OCI-LY7 (cell line): ENCODE results near the gene MZB1. TPM values are rescaled to one million over a fixed set of nuclear protein-coding genes. Genes with fewer than 3 reads are reported as not detected.

Source experiments
- BruUV-seq: library from RNA; stranded (reverse); fragments of 400-500 nt; replicated peaks from 2 replicates; lab custom pipeline; 2021; lab: Mats Ljungman, UMichigan
- CTCF ChIA-PET: fragments of 300-600 bp; sonication (Branson Sonifier 250); formaldehyde crosslinking; loops from one replicate; lab custom pipeline; 2022; ENCODE audit warnings: antibody characterized with exemption; ENCODE audit not compliant: unreplicated experiment; lab: Charles Lee
- POLR2A ChIA-PET: fragments of 300-600 bp; sonication (Branson Sonifier 250); formaldehyde crosslinking; loops from one replicate; lab custom pipeline; 2022; ENCODE audit warnings: antibody characterized with exemption; lab: Charles Lee
- DNase-seq: peaks from one replicate; pipeline ENCODE4 v3.0.0-alpha.2; 2015; ENCODE audit warnings: low spot score
- H2AFZ ChIP-seq: fragments of 200-600 bp; sonication (generic), shearing (Covaris generic); 2 replicates; pipeline ENCODE4 v1.6.1; 2014; ENCODE audit warnings: mild to moderate bottlenecking, antibody characterized with exemption, low read length, moderate library complexity
- H3K27ac ChIP-seq: fragments of 200-600 bp; sonication (generic); 2 replicates; pipeline ENCODE4 v1.5.1; 2014; ENCODE audit warnings: mixed run types, low read depth, mild to moderate bottlenecking, moderate library complexity, low read length, inconsistent platforms; ENCODE audit not compliant: poor library complexity, severe bottlenecking
- H3K36me3 ChIP-seq: fragments of 200-600 bp; sonication (generic); 2 replicates; pipeline ENCODE4 v1.6.1; 2014; ENCODE audit warnings: mild to moderate bottlenecking, antibody characterized with exemption, low read length, moderate library complexity, mixed read lengths; ENCODE audit not compliant: insufficient read depth
- H3K4me1 ChIP-seq: fragments of 200-600 bp; sonication (generic); 2 replicates; pipeline ENCODE4 v1.5.1; 2014; ENCODE audit warnings: mild to moderate bottlenecking, low read length; ENCODE audit not compliant: insufficient read depth, poor library complexity, severe bottlenecking
- H3K4me2 ChIP-seq: fragments of 200-600 bp; sonication (generic); 2 replicates; pipeline ENCODE4 v1.6.1; 2014; ENCODE audit warnings: mild to moderate bottlenecking, low read length
- H3K4me3 ChIP-seq: fragments of 200-600 bp; sonication (generic); 2 replicates; pipeline ENCODE4 v1.5.1; 2014; ENCODE audit warnings: mild to moderate bottlenecking, low read depth, low read length; ENCODE audit not compliant: poor library complexity, severe bottlenecking
- H3K79me2 ChIP-seq: fragments of 200-600 bp; sonication (generic); 2 replicates; pipeline ENCODE4 v1.6.1; 2016; ENCODE audit warnings: low read depth, mild to moderate bottlenecking, low read length, moderate library complexity, mixed read lengths; ENCODE audit not compliant: insufficient read depth
- H3K9me2 ChIP-seq: fragments of 200-600 bp; sonication (generic); 2 replicates; pipeline ENCODE4 v1.6.1; 2016; ENCODE audit warnings: mild to moderate bottlenecking, low read length, mixed read lengths; ENCODE audit not compliant: insufficient read depth
- H3K9me3 ChIP-seq: fragments of 200-600 bp; sonication (generic); 2 replicates; pipeline ENCODE4 v1.6.1; 2014; ENCODE audit warnings: mild to moderate bottlenecking, mixed run types, low read length, mixed read lengths
- H4K20me1 ChIP-seq: fragments of 200-600 bp; sonication (generic); 2 replicates; pipeline ENCODE4 v1.6.1; 2014; ENCODE audit warnings: mild to moderate bottlenecking, antibody characterized with exemption, low read length, moderate library complexity, mixed read lengths; ENCODE audit not compliant: insufficient read depth
- EZH2phosphoT487 ChIP-seq: fragments of 200-600 bp; sonication (generic); IDR thresholded peaks from 2 replicates; pipeline ENCODE4 v1.6.1; 2018; ENCODE audit warnings: low read depth, borderline replicate concordance, mild to moderate bottlenecking, mixed run types, antibody characterized with exemption, low read length, moderate library complexity, mixed read lengths
- intact Hi-C: fragments of 100-400 bp; cut with micrococcal nuclease; formaldehyde crosslinking; loops from one replicate; pipeline ENCODE4 v1.10.0; 2022; ENCODE audit not compliant: unreplicated experiment
- total RNA-seq, 2 experiments: library from RNA; depleted of rRNA in 1 of 2; stranded (reverse); fragments of >200 nt in 1 of 2; shearing (Covaris generic) in 1 of 2; gene quantifications; 2 replicates each; pipeline ENCODE4 v1.2.3, GENCODE V29; 2014 to 2022
- TF ChIP-seq, protein P1 (sequence below): fragments of 200-600 bp; sonication (generic); conservative IDR thresholded peaks from 2 replicates; pipeline ENCODE4 v1.5.1; 2014; ENCODE audit warnings: mild to moderate bottlenecking, antibody characterized with exemption, low read length, moderate library complexity, mixed read lengths

The MZB1 gene
- total RNA-seq, 2 experiments from 2014 or later: 727 to 1,014 TPM

DNA sequence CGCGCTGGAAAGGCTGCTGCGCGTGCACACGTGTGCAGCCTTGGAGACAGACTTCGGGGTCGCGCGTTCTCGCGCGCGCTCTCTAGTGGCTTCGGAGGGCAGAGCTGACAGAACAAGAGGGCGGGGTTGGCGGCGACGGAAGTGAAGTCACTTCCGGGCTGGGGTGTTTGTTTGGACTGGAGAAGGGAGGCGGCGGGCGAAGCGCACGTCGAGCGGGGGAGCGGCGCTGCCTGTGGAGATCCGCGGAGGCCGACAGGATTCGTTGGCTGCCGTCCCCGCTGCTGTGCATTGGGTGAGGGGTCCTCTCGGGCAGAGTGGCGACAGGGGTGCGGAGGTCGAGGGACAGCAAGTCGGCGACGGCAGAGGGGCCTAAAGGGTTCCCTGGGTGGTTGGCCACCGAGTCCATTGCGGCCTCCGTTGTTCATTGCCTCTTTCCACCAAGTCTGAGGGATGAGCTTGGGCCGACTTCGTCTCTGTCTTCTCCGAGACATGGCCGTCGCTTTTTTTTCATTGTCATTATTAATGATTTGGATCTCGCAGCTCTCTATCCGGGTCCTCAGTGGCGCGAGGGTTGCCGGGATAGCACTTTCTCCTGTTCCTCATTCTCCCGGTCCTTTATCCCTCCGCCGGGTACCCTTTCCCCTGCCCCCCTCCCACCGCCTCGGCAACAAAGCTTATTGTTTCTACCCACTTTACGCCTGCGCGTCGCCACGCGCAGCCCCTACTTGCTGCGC is 47.9 kb downstream of the MZB1 start, which contains the start of gene PAIP2:
PAIP2 (plus strand) TSS at position 166 of the 734 bp plus-strand sequence. CDS start 21,931 bp downstream, outside the sequence.
- H3K9me2 ChIP-seq: no peaks in the 10 kb centered on the region
- peaks cover 46% of the 10 kb centered on the region for H3K79me2 ChIP-seq
- H2AFZ ChIP-seq: peak within 1 kb of the TSS; percentile 86
- CTCF ChIA-PET: interaction anchor here (0.8 kb wide), 1 partner anchor 50 kb away, joined by 3 read pairs; no protein-coding TSS in a partner anchor
- POLR2A ChIA-PET: interaction anchor here (0.6 to 1.8 kb wide), 20 partner anchors 10 to 336 kb away, joined by 3 to 8 read pairs (median 4); partner anchors contain the start of genes MATR3 and MZB1
- TSS peak; percentile 79 for BruUV-seq
- peak within 1 kb of the TSS; percentile 97 for H3K4me2 ChIP-seq
- H3K36me3 ChIP-seq: peaks cover 25% of the 10 kb centered on the region
- peak; percentile 97 for DNase-seq
- H4K20me1 ChIP-seq: peaks cover 18% of the 10 kb centered on the region; the same call in 1 of the 2 replicates
- TF ChIP-seq, protein P1, sequence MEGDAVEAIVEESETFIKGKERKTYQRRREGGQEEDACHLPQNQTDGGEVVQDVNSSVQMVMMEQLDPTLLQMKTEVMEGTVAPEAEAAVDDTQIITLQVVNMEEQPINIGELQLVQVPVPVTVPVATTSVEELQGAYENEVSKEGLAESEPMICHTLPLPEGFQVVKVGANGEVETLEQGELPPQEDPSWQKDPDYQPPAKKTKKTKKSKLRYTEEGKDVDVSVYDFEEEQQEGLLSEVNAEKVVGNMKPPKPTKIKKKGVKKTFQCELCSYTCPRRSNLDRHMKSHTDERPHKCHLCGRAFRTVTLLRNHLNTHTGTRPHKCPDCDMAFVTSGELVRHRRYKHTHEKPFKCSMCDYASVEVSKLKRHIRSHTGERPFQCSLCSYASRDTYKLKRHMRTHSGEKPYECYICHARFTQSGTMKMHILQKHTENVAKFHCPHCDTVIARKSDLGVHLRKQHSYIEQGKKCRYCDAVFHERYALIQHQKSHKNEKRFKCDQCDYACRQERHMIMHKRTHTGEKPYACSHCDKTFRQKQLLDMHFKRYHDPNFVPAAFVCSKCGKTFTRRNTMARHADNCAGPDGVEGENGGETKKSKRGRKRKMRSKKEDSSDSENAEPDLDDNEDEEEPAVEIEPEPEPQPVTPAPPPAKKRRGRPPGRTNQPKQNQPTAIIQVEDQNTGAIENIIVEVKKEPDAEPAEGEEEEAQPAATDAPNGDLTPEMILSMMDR: peak; percentile 79
- no peak for TF ChIP-seq EZH2phosphoT487
- H3K27ac ChIP-seq: peak within 1 kb of the TSS; percentile 92
- H3K9me3 ChIP-seq: no peaks in the 10 kb centered on the region
- H3K4me1 ChIP-seq: peaks cover 30% of the 10 kb centered on the region
- intact Hi-C loops: loop anchor here (1.0 to 5.0 kb wide), 5 partner anchors 47 to 91 kb away; partner anchors contain the start of gene MZB1
- peak within 1 kb of the TSS; percentile 88 for H3K4me3 ChIP-seq

DNA sequence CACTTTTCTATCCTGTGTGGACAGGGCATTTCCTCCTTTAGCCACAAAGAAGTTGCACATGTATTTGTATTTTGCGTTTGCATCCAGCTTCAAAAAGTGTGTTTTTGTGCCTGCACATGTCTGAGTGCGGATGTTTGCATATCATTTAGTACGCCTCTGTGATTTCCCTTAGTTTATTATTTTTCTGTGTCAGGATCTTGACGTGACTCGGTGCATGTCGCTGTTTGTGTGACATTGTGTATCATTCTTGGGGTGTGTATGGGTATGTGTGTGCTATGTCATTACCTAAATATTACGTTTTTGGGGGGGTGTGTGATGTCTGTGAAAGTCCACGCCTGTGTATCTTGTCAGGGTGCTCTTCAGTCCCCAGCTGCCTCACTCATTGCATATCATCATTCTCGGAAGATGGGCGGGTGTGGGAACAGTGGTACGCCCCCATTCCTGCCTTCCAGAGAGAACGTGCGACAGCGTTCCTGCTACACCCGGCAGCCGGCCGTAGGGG is 48.5 kb downstream of the MZB1 start:
- Histone ChIP-seq H3K9me2 (no peaks in the 10 kb centered on the region), H3K4me3 (peak overlapping the region; percentile 88), H4K20me1 (peaks cover 18% of the 10 kb centered on the region; the same call in 1 of the 2 replicates), H3K4me2 (peak overlapping the region; percentile 97), H3K27ac (peak overlapping the region; percentile 92), H3K36me3 (peaks cover 22% of the 10 kb centered on the region), H3K79me2 (peaks cover 40% of the 10 kb centered on the region), H3K9me3 (no peaks in the 10 kb centered on the region), H2AFZ (peak overlapping the region; percentile 86), H3K4me1 (peaks cover 30% of the 10 kb centered on the region)
- intact Hi-C loops: loop anchor here (1.0 to 5.0 kb wide), 4 partner anchors 47 to 90 kb away; no protein-coding TSS in a partner anchor
- TF ChIP-seq EZH2phosphoT487: no peak
- TF ChIP-seq, protein P1: no peak
- BruUV-seq: no TSS peak
- DNase-seq: no peak
- POLR2A ChIA-PET: interaction anchor here (0.8 to 1.8 kb wide), 4 partner anchors 13 to 47 kb away, joined by 3 to 8 read pairs (median 5); partner anchors contain the start of gene MATR3
- CTCF ChIA-PET: interaction anchor here (0.5 to 0.8 kb wide), 3 partner anchors 8 to 120 kb away, joined by 3 to 10 read pairs (median 5); no protein-coding TSS in a partner anchor
